HG02840 (cell line): ENCODE results near the gene CASP2.
"Not testable (repeated sequence)": the region's sequence is repeated elsewhere in the genome, so short reads cannot be mapped to it uniquely, and the experiment has no call there.

ENCODE experiments used
- ATAC-seq: cut with Tn5 transposase; IDR thresholded peaks from one replicate; pipeline ENCODE4 v1.9.1; 2021; ENCODE audit warnings: mild to moderate bottlenecking, moderate library complexity, moderate number of reproducible peaks; ENCODE audit not compliant: unreplicated experiment, low FRiP score

CASP2 gene

DNA sequence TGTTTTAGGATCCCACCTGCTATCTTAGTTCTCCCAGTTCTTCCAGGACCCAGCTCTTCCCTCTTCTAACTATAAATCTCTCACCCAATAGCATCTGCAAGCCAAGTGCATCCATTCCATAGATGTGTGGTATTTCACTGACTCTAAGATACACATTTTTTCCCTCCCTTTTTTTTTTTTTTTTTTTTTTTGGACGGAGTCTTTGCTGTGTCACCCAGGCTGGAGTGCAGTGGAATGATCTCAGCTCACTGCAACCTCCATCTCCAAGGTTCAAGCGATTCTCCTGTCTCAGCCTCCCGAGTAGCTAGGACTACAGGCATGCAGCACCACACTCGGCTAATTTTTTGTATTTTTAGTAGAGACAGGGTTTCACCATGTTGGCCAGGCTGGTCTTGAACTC, 1.7 kb downstream of the CASP2 start:
- ATAC-seq: not testable (repeated sequence)

DNA sequence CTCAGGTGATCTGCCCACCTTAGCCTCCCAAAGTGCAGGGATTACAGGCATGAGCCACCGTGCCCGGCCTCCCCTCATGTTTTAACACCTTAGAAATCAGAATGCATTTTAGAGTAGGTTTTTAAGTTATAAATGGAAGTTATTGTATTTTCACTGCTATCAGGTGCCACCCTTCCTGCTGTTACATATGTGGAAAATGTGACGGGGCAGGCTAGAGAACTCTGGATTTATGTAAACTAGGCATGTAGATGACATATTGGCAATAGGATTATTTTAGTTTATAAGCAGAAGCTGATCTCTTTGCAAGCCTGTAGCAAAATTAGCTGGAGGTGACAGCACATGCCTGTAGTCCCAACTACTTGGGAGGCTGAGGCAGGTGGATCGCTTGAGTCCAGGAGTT, 2.1 kb downstream of the CASP2 start:
- no peak for ATAC-seq

DNA sequence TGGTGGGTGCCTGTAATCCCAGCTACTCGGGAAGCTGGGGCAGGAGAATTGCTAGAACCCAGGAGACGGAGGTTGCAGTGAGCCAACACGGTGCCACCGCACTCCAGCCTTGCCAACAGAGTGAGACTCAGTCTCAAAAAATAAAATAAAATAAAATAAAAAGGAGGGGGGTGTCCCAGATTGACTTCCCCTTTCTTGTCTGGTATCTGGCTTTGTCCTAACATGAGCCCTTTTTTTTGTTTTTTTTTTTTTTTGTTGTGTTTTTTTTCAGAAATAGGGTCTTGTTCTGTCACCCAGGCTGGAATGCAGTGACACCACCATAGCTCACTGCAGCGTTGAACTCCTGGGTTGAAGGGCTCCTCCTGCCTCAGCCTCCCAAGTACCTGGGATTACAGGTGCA, 4.7 kb downstream of the CASP2 start:
- no peak for ATAC-seq

DNA sequence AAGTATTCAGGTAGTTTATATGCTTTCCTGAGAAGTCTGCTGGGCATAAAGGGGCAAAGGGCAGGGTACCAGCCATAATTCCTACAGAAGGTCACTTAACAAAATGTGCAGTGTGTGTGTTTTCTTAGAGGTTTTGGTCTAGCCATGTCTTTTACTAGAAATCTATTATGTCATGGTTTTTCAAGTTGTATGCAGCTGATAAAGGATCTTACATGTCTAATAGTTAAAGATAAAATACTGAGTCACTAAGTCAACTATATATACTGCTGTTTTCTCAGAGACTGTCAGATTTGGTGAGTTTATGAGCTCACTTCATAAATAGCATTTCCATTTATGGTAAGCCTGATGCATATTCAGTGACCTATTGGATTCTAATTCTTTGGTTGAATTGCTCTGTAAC, 7.7 kb downstream of the CASP2 start:
- ATAC-seq: no peak

DNA sequence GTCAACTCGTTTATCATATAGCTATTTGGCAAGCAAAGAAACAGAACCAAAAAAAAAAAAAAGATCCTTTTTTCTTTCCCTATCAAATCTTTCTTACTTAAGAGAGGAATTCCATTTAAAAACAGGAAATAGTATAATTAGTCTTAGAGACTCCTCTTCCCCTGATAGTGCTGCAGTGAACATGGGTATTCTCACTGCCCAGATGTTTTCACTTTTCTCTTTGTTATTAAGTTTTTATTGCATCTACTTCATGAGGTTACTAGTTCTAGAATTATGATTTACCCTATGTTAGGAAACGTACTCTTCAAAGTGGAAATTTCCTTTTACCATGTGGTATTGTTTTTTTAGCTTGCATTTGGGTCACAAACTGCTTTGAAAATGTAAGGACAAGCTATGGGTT, 8.5 kb downstream of the CASP2 start:
- no peak for ATAC-seq

DNA sequence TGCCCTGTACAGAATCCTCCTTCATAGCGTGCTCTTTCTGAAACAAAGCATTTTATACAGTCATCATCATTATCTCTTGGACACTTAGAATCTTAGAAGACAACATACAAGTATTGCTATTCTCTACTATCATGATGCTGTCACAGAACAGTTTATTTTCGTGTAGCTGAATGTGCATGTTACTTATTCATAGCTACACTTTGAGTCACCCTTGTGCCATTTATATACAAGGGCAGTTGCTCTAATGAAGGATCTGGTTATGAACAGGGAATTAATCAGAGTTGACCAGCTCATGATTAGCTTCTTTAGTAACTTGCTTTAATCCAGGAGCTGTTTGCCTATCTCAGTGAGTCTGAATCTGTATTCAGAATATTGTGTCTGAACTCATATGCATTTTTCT, 11.2 kb downstream of the CASP2 start:
- no peak for ATAC-seq

DNA sequence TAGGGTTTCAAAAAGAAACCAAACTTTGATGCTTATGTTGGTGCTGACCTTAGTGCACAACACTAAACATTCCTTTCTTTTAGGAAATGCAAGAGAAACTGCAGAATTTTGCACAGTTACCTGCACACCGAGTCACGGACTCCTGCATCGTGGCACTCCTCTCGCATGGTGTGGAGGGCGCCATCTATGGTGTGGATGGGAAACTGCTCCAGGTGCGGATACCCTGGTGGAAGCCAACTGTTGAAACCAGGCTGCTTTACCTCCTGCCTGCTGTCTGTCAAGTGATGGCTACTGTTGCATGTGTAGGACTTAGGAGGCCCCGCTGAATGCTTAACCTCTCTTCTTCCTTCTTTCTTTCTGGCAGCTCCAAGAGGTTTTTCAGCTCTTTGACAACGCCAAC, 11.7 kb downstream of the CASP2 start:
- no peak for ATAC-seq

DNA sequence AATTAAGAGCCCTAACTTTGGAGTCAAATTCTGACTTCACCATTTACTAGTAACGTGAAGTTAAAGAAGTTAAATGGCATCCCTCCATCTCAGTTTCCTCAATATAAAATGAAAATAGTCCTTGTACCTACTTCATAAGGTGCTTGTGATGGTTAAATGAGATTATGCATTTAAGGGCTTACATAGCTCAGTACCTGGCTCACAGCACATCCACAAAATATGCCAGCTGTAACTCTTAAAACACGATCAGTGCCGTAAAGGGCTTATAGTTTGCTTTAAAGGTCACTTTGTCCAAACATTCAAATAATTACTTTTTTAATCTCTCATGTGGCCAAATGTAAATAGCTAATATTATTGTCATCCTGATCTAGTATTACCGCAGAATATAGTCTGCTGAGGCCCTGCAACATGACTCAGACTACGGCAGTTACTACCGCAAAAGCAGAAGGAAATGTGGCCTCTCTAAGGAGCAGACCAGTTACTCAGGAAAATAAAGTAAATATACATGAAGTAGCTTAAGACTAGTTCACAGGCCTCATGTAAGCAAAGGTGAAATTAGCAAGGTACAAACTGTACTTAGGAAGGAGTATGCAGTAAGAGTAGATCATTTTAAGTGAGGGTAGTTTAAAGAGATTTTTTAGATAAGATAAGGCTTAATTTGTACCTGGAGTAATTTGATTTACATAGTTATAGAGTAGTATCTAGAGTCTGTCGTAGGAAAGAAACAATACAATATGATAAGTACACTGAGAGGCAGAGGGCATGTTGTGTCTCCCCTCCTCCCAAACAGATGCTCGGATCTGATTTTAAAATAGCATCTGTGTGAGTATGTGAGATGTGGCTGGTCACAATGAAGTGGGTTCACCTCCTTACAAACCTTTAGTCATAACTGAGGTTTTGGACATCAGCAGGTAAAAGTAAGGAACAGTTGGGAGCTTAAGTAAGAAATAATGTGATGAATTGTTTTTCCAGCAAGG, 13.1 kb downstream of the CASP2 start:
- ATAC-seq: no peak

DNA sequence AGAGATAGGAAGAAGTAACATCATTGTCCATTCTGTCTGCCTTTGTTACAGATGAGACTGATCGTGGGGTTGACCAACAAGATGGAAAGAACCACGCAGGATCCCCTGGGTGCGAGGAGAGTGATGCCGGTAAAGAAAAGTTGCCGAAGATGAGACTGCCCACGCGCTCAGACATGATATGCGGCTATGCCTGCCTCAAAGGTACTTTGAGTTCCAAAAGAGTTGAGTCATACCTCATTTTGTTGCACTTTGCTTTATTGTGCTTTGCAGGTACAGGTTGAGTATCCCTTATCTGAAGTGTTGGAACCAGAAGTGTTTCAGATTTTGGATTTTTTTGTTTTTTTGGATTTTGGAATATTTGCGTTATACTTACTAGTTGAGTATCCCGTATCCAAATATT, 15.6 kb downstream of the CASP2 start:
- ATAC-seq: no peak

DNA sequence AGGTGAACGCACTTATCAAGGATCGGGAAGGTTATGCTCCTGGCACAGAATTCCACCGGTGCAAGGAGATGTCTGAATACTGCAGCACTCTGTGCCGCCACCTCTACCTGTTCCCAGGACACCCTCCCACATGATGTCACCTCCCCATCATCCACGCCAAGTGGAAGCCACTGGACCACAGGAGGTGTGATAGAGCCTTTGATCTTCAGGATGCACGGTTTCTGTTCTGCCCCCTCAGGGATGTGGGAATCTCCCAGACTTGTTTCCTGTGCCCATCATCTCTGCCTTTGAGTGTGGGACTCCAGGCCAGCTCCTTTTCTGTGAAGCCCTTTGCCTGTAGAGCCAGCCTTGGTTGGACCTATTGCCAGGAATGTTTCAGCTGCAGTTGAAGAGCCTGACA, 16.8 kb downstream of the CASP2 start:
- no peak for ATAC-seq

DNA sequence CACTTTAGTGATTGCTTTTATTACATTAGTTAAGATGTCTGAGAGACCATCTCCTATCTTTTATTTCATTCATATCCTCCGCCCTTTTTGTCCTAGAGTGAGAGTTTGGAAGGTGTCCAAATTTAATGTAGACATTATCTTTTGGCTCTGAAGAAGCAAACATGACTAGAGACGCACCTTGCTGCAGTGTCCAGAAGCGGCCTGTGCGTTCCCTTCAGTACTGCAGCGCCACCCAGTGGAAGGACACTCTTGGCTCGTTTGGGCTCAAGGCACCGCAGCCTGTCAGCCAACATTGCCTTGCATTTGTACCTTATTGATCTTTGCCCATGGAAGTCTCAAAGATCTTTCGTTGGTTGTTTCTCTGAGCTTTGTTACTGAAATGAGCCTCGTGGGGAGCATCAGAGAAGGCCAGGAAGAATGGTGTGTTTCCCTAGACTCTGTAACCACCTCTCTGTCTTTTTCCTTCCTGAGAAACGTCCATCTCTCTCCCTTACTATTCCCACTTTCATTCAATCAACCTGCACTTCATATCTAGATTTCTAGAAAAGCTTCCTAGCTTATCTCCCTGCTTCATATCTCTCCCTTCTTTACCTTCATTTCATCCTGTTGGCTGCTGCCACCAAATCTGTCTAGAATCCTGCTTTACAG, 17.4 kb downstream of the CASP2 start:
- ATAC-seq: no peak

DNA sequence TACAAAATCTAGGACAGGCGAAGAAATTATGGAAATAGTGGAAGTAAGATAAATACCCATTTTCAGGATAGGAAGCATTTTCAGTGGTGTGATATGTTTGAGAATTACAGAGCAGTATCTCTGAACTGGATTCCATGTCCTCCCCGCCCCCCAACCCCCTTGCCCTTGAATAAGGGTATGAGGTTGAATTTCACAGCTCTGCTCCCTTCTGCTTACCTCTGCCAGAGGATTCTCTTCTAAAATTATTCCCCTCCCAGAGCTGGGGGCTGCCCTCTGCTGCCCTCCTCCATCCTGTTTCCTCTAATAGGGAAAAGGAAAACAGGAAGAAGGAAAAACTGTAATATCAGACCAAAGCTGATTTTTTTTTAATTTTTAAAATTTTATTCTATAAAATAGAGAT, 20.5 kb downstream of the CASP2 start:
- ATAC-seq: no peak

DNA sequence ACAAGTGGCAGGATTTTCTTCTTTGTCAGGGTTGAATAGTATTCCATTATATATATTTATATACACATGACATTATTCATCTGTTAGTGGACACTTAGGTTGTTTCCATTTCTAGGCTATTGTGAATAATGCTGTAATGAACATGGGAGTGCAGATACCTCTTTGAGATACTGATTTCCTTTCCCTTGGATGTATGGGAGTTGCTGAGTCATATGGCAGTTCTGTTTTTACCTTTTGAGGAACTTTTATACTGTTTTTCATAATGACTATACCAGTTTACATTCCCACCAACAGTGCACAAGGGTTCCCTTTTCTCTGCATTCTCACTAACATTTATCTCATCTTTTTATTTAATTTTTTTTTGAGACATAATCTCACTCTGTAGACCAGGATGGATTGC, 26.0 kb downstream of the CASP2 start:
- ATAC-seq: no peak

DNA sequence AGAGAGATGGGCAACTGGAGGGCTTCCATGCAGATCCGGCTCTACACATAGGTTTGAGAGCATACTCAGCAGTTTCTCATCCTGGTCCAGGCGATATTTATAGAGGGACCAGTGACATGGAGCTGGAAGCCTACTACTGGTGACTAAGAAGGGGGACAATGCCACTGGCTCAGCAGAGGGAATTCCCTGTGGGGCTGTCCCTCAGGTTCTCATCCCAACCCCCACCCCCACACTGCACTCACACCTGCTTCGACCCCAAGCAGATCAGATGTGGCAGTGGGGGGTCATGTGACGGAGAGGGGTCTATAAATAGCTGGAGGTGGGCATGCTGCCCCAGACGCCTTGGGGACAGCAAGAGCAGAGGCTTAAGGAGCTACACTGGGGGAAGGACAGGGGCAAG, 27.6 kb downstream of the CASP2 start, which contains the start of gene CLCN1:
CLCN1 (plus strand) TSS at position 336 of the 400 bp plus-strand sequence. CDS start 102 bp downstream, outside the sequence.
- no peak for ATAC-seq

DNA sequence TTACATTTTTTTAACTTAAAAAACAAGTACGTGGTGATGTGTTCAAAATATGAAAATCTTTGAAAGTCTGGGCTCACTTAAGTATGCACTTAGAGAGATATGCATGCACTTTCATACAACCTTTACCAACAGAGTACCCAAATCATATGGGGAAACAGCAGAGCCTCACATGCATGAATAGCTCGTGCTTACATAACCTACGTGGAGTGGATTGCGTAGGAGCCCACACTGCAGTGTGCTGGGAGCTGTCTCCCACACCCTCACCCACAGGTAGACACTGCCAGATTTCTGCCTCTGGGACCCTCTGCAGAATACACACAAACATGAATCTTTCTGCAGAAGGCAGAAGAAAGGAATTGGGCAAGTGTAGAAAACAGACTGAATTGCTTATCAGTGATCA, 28.3 kb downstream of the CASP2 start:
- ATAC-seq: no peak

DNA sequence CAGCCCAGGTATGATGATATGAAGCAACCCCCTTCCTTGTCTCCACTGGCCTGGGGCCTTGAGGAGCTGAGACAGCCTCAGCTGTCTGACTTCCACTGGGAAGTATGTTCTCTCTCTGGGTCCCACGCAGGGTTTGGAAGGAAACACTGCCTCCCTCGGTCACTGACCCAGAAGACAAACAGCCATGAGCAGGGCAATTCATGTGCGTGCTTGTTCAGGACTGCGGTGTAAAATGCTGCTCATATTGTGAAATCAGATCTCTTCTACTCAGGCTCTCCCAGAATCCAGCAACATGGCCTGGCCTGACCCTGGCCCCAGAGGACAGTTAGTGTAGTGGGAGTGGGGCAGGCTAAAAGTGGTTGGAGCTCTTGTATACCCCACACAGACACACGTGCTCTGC, 30.5 kb downstream of the CASP2 start:
- ATAC-seq: no peak

DNA sequence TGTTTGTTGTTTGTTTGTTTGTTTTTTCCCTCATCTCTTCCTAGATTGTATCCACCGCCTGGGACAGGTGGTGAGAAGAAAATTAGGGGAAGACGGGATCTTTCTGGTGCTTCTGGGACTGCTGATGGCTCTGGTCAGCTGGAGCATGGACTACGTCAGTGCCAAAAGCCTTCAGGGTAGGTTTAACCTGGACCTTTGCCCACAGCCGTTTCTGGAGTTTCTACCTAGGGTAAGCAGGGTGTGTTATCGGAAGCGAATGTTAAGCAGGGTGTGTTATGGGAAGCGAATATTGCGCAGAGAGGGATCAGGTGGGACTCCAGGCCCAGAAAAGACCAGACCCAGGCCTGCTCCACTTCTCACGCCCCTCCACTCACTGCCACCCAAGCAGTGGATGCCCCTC, 32.5 kb downstream of the CASP2 start:
- ATAC-seq: no peak

DNA sequence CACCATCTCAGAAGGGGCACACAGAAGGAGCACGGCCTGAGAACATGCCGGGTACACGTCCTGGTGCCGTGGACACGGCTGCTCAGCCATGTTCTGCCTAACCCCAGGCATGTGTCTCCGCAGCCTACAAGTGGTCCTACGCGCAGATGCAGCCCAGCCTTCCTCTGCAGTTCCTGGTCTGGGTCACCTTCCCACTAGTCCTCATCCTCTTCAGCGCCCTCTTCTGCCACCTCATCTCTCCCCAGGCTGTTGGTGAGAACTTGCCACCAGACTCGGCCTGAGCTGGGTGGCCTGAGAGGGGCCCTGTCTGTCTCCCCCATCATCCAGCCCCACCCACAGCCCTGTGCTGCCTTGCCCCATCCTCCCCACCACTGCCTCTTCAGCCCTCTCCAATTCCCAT, 33.1 kb downstream of the CASP2 start:
- ATAC-seq: no peak

DNA sequence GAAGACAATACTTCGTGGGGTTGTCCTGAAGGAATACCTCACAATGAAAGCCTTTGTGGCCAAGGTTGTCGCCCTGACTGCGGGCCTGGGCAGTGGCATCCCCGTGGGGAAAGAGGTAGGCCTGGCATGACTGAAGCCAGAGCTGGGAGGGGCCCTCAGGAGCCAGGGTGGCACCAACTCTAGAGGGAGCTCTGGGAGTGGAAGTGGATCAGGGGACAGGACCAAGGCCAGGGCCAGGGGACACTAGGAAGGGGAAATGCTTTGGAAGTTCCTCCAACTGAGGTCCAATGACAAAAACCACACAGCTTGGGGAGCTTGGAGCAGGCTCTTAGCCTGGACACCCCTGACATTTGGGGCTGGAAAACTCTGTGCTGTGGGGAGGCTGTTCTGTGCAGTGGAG, 33.6 kb downstream of the CASP2 start:
- no peak for ATAC-seq

DNA sequence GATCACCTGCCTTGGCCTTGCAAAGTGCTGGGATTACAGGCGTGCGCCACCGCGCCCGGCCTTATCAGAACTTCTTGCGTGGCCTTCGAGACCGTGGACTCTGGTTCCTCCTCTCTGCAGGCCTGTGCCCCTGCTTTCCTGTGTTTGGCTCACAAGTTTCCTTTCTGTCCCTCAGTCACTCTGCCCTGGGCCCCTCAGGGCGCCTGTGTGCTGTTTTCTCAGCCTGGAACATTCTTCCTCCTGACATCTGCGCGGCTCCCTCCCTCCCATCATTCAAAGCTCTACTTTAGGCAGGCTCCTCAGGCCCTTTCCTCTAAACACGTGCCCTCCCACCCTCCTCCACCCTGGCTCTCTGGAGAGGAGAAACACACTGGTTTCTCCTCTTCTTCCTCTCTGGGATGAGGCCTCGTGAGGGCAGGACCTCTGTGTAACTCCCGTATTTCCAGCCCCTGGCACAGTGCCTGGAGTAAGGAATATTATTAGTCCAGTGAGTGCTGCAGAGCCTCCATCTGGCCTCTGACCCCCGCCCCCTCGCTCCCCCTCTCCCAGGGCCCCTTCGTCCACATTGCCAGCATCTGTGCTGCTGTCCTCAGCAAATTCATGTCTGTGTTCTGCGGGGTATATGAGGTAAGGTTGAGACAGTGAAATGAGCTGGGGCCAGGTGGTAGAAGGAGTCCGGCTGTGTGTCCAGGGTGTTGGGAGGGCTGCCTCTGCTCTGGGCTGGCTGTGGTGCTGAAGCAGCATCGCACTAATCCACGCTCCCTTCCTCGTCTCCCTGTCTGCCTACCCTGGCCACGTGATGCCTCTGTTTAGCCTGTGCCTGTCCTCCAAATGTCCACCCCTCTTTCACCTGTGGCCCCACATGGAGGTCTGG, 34.8 kb downstream of the CASP2 start:
- no peak for ATAC-seq

DNA sequence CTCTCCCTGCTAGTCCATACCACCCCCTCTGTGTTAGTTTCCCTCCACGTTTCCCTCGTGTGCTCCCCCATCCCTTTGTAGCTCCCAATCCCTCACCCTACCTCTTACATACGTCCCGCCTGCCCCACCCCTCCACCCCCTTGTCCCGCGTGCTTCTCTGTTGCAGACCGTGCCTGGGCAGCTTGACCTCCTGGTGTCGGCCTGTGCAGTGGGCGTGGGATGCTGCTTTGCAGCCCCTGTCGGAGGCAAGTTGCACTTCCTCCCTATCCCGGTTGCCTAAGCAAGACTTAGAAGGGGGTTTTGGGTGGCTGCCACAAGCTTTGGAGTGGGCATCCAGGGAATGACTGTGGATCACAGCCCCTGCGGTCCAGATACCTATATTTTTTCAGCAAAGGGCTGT, 35.5 kb downstream of the CASP2 start:
- ATAC-seq: no peak
